HG03159 (cell line): ENCODE data around the gene ARIH1.
"Not testable (repeated sequence)": the region's sequence is repeated elsewhere in the genome, so short reads cannot be mapped to it uniquely, and the experiment has no call there.

Experiments
- ATAC-seq: cut with Tn5 transposase; IDR thresholded peaks from one replicate; pipeline ENCODE4 v1.9.1; 2021; ENCODE audit warnings: mild to moderate bottlenecking, moderate library complexity; ENCODE audit not compliant: unreplicated experiment

Gene ARIH1

DNA sequence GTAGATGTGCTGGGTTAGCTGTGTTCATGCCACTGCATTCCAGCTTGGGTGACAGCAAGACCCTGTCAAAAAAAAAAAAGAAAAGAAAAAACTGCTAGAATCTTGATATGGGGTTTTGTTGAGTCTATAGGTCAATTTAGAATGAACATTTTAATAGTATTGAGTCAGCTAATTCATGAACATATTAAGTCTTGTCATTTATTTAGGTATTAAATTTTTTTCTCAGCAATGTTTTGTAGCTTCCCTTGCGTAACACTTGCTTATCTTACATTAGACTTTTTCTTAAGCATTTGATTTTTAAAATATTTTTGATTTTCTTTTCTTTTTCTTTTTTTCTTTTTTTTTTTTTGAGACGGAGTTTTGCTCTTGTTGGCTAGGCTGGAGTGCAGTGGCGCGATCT is 119.7 kb downstream of the ARIH1 start:
- no peak for ATAC-seq

DNA sequence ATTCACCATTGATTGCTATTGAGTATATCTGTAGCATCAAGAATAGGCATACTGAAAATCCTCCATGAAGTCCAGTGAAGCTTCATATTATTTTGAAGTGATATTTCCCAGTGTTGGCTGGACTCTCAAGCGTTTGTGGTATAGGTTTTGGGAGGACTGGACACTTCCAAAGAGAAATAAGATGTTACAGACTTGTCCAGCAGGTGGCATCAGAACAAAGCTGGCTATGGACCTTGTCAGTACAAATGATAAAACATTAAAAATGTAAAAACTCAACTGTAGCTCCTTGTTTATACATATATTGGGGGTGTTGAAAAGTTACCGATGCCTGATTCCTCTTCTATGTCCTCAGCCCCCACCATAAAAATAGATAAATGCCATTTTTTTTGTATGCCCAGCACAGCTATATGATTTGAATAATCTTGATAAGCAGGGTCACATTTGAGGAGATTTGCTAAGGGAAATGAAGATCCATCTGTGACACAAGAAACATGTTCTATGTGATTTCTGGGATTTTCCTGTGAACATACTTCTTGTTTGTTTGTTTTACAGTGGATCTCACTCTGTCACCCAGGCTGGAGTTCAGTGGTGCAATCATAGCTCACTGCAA is 125.8 kb downstream of the ARIH1 start:
- ATAC-seq: no peak

DNA sequence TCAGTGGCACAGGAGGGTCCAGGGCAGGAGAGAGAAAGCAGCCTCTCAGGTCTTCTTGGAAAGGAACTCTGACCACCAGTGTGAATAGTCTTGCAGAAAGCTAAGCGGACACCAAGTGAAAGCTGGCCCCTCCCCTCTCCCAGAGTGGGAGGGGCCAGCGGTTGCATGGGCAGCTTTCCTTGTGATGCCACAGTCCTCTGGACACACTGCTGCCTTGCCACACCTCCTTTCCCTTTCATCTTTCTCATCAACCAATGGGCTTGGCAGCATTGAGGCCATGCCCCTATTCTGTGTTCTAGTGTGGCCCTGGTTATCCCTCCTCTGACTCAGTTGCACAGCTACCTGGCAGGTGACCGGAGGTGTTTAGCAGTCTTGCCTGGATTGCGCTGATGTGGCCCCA is 130.7 kb downstream of the ARIH1 start:
- ATAC-seq: no peak

DNA sequence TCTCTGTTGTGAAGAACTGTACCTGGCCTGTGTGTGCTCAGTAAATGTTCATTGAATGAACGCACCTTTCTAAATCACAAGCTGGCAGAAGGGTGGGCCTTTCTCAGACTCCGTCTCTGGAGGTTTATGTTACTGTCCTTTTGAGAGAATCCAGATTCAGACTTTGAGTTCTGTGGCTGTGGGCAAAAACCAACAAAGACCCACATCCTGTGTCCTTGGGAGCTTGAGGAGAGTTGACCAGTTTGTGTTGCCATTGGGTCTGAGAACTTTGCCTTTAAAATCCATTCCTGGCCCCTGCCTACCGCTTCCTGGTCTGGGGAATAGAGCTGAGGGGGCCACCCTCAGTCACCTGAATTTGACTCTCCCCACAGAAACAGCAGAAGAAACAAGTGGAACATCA is 134.0 kb downstream of the ARIH1 start:
- ATAC-seq: not testable (repeated sequence)

DNA sequence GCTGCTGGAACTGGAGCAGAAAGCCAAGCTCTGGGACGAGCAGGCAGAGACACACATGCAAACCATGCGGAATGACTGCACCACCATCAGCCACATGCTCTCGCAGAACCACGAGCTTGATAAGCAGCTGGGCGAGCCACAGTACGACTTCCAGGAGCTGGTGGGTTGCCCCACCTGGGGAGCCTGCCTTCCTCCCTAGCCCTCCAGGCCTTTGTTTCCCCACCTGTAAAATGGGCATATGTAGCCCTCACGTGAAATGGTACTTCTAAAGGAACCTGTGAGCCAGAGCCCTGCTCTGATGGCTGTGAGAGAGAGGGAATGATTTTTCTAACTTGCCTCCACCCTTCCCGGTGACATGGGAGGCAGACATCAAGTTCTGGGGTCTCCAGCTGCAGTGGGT is 135.7 kb downstream of the ARIH1 start:
- ATAC-seq: no peak

DNA sequence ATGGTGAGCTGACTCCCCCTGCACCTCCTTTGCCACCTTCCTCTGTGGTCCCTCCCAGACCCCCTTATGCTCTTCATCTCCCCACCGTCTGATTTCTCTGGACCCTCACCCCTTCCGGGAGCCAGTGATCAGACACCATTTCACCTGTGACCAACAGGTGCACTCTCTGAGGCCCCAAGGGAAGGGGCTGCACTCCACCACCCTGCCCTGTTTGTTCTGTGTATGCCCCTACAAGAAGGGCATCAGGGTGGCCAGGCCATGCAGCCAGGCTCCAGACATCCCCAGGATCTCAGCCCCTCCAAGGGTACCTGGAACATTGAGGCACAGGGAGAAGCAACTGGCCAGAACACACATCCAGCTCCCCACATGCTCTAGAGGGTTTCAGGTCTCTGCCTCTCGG is 138.2 kb downstream of the ARIH1 start:
- not testable (repeated sequence) for ATAC-seq

DNA sequence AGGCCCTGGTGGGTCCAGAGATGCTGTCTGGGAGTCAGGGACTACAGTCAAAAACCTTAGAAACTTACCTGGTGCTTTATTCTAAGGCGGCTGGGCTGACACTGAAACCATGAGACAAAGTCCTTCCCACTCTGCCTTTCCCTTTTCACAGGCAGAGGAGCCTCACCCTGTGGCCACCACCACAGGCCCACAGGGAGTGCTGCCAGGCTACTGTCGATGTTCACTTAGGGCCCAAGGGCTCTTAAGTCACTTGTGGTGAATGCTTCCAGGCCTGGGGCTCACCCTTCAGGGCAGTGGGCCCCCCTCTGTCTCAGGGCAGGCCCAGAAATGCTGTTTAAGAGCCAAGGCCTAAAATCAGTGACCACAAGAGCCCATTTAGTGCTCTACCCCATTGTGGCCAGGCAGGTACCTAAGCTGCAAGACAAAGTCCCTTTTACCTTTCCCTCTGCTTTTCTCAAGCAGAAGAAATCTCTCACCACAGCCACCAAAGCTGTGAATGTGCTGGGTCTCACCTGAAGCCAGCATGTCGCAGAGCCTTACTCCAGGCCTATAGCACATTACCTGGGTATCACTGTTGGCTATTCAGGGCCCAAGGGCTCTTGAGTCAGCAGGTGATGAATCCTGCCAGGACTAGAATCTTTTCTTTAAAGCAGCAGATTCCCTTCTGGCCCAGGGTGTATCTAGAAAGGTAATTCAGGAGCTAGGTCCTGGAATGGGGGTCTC is 140.8 kb downstream of the ARIH1 start:
- ATAC-seq: no peak

DNA sequence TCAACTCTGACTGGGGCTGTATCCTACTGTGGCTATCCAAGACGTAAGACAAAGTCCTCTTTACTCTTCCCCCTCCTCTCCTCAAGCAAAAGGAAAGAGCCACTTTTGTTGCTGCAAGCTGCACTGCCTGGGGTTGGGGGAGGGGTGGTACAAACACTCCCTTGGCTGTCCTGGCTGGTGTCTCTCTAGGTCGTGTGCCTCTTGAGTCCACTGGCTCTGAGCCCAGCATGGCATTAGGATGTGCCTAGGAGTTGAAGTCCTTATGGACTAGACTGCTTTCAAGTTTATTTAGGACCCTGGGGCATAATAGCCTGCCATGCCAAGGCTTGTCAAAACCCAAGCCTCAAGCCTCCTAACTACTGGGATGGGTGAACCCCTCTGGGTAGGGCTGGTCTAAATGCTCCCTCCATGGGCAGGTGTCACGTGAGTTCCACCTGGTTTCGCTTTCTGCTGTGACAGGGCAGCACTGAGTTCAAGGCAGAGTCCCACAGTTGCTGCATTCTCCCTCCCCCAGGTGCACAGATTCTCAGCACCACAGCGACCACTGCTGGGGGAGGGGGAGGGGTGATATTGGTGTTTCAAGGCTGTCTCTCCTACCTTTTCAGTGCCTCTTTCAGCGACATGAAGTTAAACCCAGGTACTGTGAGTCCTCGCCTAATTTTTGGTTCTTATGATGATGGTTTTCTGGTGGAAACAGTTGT is 141.6 kb downstream of the ARIH1 start:
- ATAC-seq: not testable (repeated sequence)

DNA sequence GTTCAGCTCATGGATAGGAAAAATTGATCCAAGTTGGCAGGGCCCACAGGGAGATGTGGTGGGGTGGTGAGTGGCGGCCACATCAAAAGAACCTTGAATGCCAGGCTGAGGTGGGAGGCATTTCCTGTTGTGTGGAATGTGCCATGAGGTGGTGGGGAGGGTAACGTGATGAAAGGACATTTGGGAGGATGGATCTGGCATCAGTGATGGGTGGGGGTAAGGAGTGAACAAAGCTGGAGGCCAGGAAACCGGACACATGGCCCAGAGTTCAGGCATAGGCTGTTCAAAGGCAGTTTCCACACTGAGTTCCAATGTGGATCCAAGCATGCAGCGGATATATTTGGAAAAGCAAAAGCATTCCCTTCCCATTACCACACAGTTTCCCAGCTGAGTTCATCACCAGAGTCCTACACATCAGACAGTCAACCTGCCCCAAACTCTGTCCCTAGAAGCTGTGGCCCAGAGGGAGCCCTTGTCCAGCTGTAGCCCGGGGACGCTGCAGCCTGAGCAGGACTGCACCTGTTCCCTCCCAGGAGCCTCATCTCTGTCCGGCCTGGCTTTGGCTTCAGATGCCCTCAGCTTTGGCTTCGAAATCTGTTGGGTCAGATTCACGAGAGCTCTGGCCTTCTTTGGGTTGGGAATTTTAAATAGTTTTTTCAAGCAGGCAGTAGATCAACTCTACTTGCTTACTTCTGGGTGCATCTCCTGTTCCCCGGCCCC is 142.5 kb downstream of the ARIH1 start:
- ATAC-seq: no peak

DNA sequence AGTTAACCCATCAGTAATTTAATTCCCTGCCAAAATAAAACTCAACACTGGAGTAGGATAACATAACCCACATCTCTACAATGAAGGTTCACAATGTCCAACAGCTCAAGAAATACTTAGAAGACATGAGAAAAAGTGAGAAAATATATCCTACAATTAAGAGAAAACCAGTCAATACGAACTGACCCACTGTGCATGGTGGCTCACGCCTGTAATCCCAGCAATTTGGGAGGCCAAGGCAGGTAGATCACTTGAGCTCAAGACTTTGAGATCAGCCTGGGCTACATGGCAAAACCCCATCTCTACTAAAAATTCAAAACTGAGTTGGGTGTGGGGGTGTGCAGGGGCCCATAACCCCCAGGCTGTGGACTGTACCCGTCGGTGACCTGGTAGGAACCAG is 149.7 kb downstream of the ARIH1 start:
- not testable (repeated sequence) for ATAC-seq

DNA sequence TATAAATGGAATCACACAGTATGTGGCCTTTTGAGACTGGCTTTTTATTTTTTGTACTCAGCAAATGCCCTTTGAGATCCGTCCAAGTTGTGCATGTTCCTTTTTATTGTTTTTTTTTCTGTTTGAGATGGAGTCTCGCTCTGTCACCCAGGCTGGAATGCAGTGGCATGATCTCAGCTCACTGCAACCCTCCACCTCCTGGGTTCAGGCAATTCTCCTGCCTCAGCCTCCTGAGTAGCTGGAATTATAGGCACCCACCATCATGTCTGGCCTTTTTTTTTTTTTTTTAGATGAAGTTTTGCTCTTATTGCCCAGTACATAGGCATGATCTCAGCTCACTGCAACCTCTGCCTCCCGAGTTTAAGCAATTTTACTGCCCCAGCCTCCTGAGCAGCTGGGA is 152.0 kb downstream of the ARIH1 start:
- not testable (repeated sequence) for ATAC-seq

DNA sequence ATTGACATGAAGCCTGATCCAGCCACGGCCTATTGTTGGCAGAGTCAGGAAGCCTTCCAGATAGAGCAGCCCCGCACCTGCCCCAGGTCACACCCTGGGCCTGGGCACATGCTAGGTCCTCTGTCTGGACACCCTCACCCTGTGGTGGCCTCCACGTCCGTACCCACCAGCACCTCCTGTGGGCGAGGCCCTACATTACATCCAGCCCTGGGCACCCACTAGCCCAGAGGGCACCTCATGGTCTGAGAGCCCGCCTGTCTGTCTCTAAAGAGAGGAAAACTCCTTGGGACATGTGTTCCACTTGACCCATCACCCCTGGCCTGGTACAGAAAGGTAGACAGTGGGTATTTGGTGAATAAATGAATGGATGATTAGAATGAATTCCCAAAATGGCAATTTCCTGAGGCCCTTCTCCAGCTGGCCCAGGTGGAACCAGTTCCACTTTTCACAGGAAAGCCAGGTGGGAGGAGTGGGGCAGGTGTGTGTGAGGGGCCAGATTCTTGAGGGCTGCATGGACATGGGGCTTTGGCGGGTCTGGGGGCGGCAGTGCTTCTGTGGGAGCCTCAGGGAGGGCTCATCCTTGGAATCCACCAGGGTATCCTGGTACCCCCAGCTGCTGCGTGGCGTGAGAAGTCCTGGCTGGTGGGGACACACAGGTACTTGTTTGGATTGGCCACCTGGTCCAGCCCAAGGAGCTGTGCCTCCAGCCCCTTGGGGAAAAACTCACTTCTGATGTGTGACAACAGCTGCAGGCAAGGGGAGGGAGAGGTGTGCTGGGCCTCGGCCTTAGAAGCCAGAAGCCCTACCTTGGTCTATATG is 154.3 kb downstream of the ARIH1 start:
- not testable (repeated sequence) for ATAC-seq

DNA sequence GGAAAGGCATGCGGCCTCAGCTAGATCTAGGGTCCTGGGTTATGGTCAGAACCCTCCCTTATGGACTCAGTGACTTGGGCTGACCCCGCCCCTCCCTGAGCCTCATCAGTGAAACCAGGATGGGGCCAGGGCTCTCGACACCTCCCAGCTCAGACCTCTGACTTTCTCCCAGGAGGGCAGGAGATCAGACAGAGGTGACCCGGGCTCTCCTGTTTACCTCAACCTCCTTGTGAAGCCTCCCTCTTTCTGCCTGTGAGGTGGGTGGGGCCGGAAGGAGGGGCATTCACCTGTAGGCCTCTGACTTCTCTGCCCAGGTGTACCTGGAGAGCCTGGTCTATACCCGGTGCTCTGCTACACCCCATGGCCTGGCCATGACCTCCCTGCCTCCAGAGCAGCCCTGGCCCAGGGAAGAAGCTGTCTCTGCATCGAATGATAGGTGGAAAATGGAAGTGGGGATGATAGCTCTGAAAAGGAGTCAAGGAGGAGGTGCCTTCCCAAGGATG is 155.0 kb downstream of the ARIH1 start:
- ATAC-seq: not testable (repeated sequence)

DNA sequence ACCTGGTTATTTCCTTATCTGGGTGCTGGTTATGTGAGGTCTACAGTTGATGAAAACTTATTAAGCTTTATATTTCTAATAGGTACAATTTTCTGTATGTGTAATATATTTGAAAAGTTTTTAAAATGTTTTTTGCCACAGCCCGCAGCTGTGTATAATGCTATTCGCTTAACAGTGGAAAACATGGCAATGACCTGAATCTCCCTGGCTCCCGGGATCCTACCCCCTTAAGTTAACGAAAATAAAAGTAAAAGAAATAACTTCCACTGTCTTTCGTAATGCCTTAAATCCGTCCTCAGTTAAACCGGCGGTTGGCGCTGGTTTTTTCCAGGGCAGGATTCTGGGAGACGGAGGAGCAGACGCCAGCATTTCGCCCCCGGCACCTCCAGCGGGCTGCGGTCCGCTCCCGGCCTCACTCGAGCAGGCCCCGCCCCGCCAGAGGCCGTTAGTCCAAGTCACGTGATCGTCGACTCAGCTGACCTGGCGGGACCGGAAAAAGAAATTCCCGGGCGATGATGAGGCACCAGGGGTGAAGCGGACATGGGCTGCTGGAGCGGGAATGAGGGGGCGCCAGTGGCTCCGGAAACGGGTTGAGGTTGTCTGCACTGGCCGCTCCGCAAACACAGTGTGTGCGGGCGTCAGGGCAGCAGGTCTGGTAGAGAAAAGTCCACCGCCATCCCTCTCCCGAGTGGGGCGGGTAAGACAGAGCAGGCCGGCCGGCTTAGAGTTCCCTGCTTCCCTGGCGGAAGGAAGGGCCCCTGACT is 162.6 kb downstream of the ARIH1 start:
- peak; percentile 64 for ATAC-seq

DNA sequence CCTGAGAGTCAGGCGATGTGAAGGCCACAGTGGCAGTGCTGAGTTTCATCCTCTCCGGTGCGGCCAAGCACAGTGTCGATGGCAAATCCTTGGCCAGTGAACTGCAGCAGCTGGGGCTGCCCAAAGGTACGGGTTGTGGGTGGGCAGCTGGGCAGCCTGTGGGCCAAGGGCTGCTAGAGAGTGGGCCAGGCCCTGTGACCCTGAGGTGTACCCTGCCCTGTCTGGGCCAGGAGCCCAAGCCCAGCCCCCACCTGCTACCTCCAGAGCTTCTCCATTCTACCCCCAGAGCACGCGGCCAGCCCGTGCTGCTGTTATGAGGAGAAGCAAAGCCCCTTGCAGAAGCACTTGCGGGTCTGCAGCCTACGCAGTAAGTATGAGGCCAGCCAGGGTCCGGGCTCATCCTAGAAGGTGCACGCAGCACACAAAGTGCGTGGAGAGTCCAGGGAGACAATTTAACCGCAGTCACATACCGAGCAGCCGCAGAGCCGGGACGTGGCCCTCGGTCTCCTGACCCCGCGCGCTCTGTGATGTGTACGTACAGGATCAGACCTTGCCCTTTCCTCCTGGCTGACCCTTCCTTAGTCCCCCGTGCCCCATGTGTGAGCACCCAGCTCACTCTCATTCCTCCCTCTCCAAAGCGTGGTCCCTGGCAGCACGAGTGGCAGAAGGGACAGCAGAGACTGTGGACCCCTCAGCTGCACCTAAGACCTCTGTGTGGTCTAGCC is 165.8 kb downstream of the ARIH1 start:
- not testable (repeated sequence) for ATAC-seq

DNA sequence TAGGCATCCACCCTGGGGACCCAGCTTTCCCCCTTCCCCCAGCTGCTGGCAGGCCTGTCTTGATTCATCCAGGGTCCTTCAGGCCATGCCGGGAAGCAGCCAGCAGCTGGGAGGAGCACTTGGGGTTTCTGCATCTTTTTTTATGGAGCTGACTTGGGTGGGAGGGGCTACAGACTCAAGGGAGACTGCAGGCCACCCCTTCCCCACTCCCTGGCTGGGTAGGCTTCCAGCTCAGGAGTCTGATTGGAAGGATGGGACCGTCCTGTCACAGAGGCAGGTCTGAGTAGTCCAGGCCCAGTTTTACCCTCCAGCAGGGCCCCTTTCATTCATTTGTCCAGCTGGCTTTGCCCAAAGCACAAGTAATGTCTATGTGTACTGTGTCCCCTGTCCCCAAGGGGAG is 168.1 kb downstream of the ARIH1 start:
- not testable (repeated sequence) for ATAC-seq

DNA sequence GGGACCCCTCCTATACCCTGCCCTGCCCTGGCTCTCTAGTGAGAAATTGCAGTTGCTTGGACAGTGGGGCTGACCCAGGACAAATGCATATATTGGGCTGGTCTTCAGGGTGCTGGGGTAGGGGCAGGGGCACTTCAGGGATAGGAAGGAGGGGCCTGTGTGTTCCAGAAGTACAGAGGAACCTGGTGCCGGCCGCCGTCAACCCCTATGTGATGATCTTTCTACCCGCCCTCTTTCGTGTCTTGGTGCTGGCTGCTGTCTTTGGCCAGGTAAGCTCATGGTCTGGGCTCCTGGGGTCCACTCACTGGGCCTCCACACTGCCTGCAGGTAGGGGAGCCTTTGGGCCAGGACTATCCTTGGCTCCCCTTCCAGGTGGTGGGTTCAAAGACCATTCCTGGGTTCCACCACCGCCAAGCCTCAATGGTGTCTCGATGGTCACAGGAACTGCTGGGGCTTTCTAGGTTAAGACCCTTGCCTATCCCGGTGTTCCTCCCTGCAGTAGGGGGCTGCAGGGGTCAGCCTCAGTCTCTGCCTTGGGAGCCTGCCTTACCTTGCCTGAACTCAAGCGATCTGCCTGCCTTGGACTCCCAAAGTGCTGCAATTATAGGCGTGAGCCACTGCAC is 174.6 kb downstream of the ARIH1 start:
- ATAC-seq: not testable (repeated sequence)
